ENCODE data around the gene MTHFSD. TPM values are rescaled to one million over a fixed set of nuclear protein-coding genes. Genes with fewer than 3 reads are reported as not detected.
A peak's percentile ranks its signal among the peaks of the same experiment; 100 is the strongest.

The MTHFSD gene
- polyA plus RNA-seq, 3 donors from 2014 or later: 7.9 to 15.5 (median 12.3) TPM

GRCh38 chr16:86578061-86578599 is 23.1 kb upstream of the MTHFSD start, which contains the start of gene FOXL1:
Gene FOXL1, plus strand, starts transcription at chr16:86578549. Its CDS starts 175 bp downstream, at chr16:86578724.
- H3K27ac Mint-ChIP-seq: no peak within 1 kb of the TSS

GRCh38 chr16:86577314-86577971 is 22.4 kb upstream of the MTHFSD start:
- DNase-seq: no peak
- H3K4me3 Mint-ChIP-seq: peak overlapping the region in 3 of 5 donors; percentile 3 to 40 (median 22)
- H3K4me1 Mint-ChIP-seq: peaks cover 6 to 14% of the 10 kb centered on the region in 2 donors
- H3K27me3 Mint-ChIP-seq (ENCODE audit: low read depth in 3 of 3): peaks cover 14 to 40% (median 31%) of the 10 kb centered on the region in 3 donors
- H3K9me3 Mint-ChIP-seq: no peaks in the 10 kb centered on the region
- no peak overlapping the region for H3K27ac Mint-ChIP-seq
- no peaks in the 10 kb centered on the region for H3K36me3 Mint-ChIP-seq

More at GRCh38 chr16:86578061-86578599, 23.1 kb upstream of the MTHFSD start, which contains the start of gene FOXL1:
- Mint-ChIP-seq H3K36me3 (no peaks in the 10 kb centered on the region), H3K9me3 (no peaks in the 10 kb centered on the region), H3K4me1 (peaks cover 6 to 14% of the 10 kb centered on the region in 2 donors), H3K4me3 (peak within 1 kb of the TSS in 1 of 5 donors; percentile 40), H3K27me3 (ENCODE audit: low read depth in 3 of 3) (peaks cover 14 to 40% (median 27%) of the 10 kb centered on the region in 3 donors)
- no peak for DNase-seq

- Mint-ChIP-seq H3K36me3 (no peaks in the 10 kb centered on the region), H3K27me3 (ENCODE audit: low read depth in 3 of 3) (peaks cover 12 to 43% (median 33%) of the 10 kb centered on the region in 3 donors), H3K27ac (no peak overlapping the region)
These were observed 21.7 kb upstream of the MTHFSD start for GRCh38 chr16:86576591-86577313.

GRCh38 chr16:86575754-86576557 is 20.9 kb upstream of the MTHFSD start:
- no peaks in the 10 kb centered on the region for H3K9me3 Mint-ChIP-seq
- H3K36me3 Mint-ChIP-seq: no peaks in the 10 kb centered on the region
- H3K27ac Mint-ChIP-seq: no peak overlapping the region
- peak overlapping the region; percentile 66 to 76 (median 72) for H3K4me3 Mint-ChIP-seq
- DNase-seq: peak in 2 of 3 donors; percentile 31
- H3K4me1 Mint-ChIP-seq: peaks cover 6 to 14% of the 10 kb centered on the region in 2 donors
- peaks cover 11 to 42% (median 33%) of the 10 kb centered on the region in 3 donors for H3K27me3 Mint-ChIP-seq (ENCODE audit: low read depth in 3 of 3)

More at GRCh38 chr16:86576591-86577313, 21.7 kb upstream of the MTHFSD start:
- Mint-ChIP-seq H3K4me1 (peaks cover 6 to 14% of the 10 kb centered on the region in 2 donors), H3K4me3 (peak overlapping the region; percentile 66 to 76 (median 72)), H3K9me3 (no peaks in the 10 kb centered on the region)
- DNase-seq: no peak

- H3K27ac Mint-ChIP-seq: no peak overlapping the region
- peaks cover 6 to 14% of the 10 kb centered on the region in 2 donors for H3K4me1 Mint-ChIP-seq
- no peak for DNase-seq
These were observed 20.2 kb upstream of the MTHFSD start for GRCh38 chr16:86575095-86575685.

GRCh38 chr16:86574646-86575045 is 19.6 kb upstream of the MTHFSD start:
- Mint-ChIP-seq H3K27ac (no peak overlapping the region), H3K9me3 (no peaks in the 10 kb centered on the region), H3K4me1 (peaks cover 6 to 14% of the 10 kb centered on the region in 2 donors), H3K36me3 (no peaks in the 10 kb centered on the region), H3K4me3 (peak overlapping the region in 1 of 5 donors; percentile 41), H3K27me3 (ENCODE audit: low read depth in 3 of 3) (peaks cover 9 to 50% (median 31%) of the 10 kb centered on the region in 3 donors)
- no peak for DNase-seq

More at GRCh38 chr16:86575095-86575685, 20.2 kb upstream of the MTHFSD start:
- H3K4me3 Mint-ChIP-seq: peak overlapping the region in 4 of 5 donors; percentile 5 to 76 (median 58)
- H3K36me3 Mint-ChIP-seq: no peaks in the 10 kb centered on the region
- H3K27me3 Mint-ChIP-seq (ENCODE audit: low read depth in 3 of 3): peaks cover 10 to 46% (median 33%) of the 10 kb centered on the region in 3 donors
- H3K9me3 Mint-ChIP-seq: no peaks in the 10 kb centered on the region

- no peaks in the 10 kb centered on the region for H3K36me3 Mint-ChIP-seq
- H3K4me3 Mint-ChIP-seq: no peak overlapping the region
- H3K9me3 Mint-ChIP-seq: no peaks in the 10 kb centered on the region
- no peak overlapping the region for H3K27ac Mint-ChIP-seq
- peaks cover 6 to 14% of the 10 kb centered on the region in 2 donors for H3K4me1 Mint-ChIP-seq
- peaks cover 12 to 54% (median 37%) of the 10 kb centered on the region in 3 donors for H3K27me3 Mint-ChIP-seq (ENCODE audit: low read depth in 3 of 3)
- DNase-seq: no peak
These were observed 18.8 kb upstream of the MTHFSD start for GRCh38 chr16:86573646-86574508.

- Mint-ChIP-seq H3K27ac (no peak overlapping the region), H3K4me1 (peaks cover 6 to 14% of the 10 kb centered on the region in 2 donors)
These were observed 18.2 kb upstream of the MTHFSD start for GRCh38 chr16:86573215-86573614.

GRCh38 chr16:86572606-86573005 is 17.6 kb upstream of the MTHFSD start:
- DNase-seq: no peak
- Mint-ChIP-seq H3K4me3 (no peak overlapping the region), H3K27me3 (ENCODE audit: low read depth in 3 of 3) (peaks cover 12 to 51% (median 35%) of the 10 kb centered on the region in 3 donors), H3K27ac (no peak overlapping the region), H3K36me3 (no peaks in the 10 kb centered on the region), H3K9me3 (no peaks in the 10 kb centered on the region), H3K4me1 (peaks cover 6 to 14% of the 10 kb centered on the region in 2 donors)

More at GRCh38 chr16:86573215-86573614, 18.2 kb upstream of the MTHFSD start:
- no peak overlapping the region for H3K4me3 Mint-ChIP-seq
- DNase-seq: no peak
- peaks cover 12 to 54% (median 36%) of the 10 kb centered on the region in 3 donors for H3K27me3 Mint-ChIP-seq (ENCODE audit: low read depth in 3 of 3)
- H3K36me3 Mint-ChIP-seq: no peaks in the 10 kb centered on the region
- no peaks in the 10 kb centered on the region for H3K9me3 Mint-ChIP-seq

GRCh38 chr16:86572041-86572521 is 17.0 kb upstream of the MTHFSD start:
- Mint-ChIP-seq H3K4me1 (peaks cover 6 to 13% of the 10 kb centered on the region in 2 donors), H3K27me3 (ENCODE audit: low read depth in 3 of 3) (peaks cover 10 to 53% (median 32%) of the 10 kb centered on the region in 3 donors), H3K36me3 (no peaks in the 10 kb centered on the region), H3K4me3 (no peak overlapping the region), H3K27ac (no peak overlapping the region), H3K9me3 (no peaks in the 10 kb centered on the region)
- no peak for DNase-seq

GRCh38 chr16:86571530-86571915 is 16.5 kb upstream of the MTHFSD start:
- Mint-ChIP-seq H3K36me3 (no peaks in the 10 kb centered on the region), H3K27ac (no peak overlapping the region), H3K27me3 (ENCODE audit: low read depth in 3 of 3) (peaks cover 10 to 50% (median 31%) of the 10 kb centered on the region in 3 donors), H3K4me1 (peaks cover 6 to 10% of the 10 kb centered on the region in 2 donors), H3K9me3 (no peaks in the 10 kb centered on the region), H3K4me3 (no peak overlapping the region)
- DNase-seq: no peak

Measured in immature natural killer cell (primary cell).